H1 (cell line): Measurements from ENCODE around the gene CD7.

Source experiments
- ATF3 ChIP-seq: IDR thresholded peaks from 2 replicates; pipeline ENCODE4 v1.6.1; 2011; ENCODE audit warnings: low read depth, mild to moderate bottlenecking, low read length; ENCODE audit not compliant: insufficient read depth
- CTCF ChIP-seq, 3 experiments: IDR thresholded peaks; 1 replicate in 2 of 3; 2 replicates in 1 of 3; pipeline versions ENCODE4 v1.5.1 to v1.6.1; 2011; ENCODE audit warnings: low read length in 3 of 3, mild to moderate bottlenecking in 3 of 3, inconsistent platforms in 2 of 3, low read depth in 1 of 3, moderate library complexity in 1 of 3; ENCODE audit not compliant: insufficient read depth in 1 of 3; ENCODE audit errors: control extremely low read depth in 1 of 3
- MAFK ChIP-seq: IDR thresholded peaks from 2 replicates; pipeline ENCODE4 v1.6.1; 2012; ENCODE audit warnings: low read depth, mild to moderate bottlenecking, improper control_type of control experiment, low read length
- MAX ChIP-seq: IDR thresholded peaks from 2 replicates; pipeline ENCODE4 v1.6.1; 2012; ENCODE audit warnings: inconsistent platforms
- POLR2A ChIP-seq, 2 experiments: IDR thresholded peaks; 1 replicate in 1 of 2; 2 replicates in 1 of 2; pipeline ENCODE4 v1.6.1; 2011; ENCODE audit warnings: low read depth in 2 of 2, low read length in 2 of 2, mild to moderate bottlenecking in 2 of 2; ENCODE audit errors: control extremely low read depth in 1 of 2
- POLR2AphosphoS5 ChIP-seq: IDR thresholded peaks from 2 replicates; pipeline ENCODE4 v1.6.1; 2011; ENCODE audit warnings: low read depth, low read length
- RAD21 ChIP-seq, 2 experiments: IDR thresholded peaks in 1 of 2; conservative IDR thresholded peaks in 1 of 2; 2 replicates each; pipeline ENCODE4 v1.6.1; 2011; ENCODE audit warnings: low read depth in 2 of 2, low read length in 2 of 2, improper control_type of control experiment in 1 of 2, inconsistent platforms in 1 of 2, mild to moderate bottlenecking in 1 of 2, moderate library complexity in 1 of 2
- TEAD4 ChIP-seq: IDR thresholded peaks from 2 replicates; pipeline ENCODE4 v1.6.1; 2012; ENCODE audit warnings: low read depth, low read length, inconsistent platforms, mixed read lengths
- ZNF274 ChIP-seq: IDR thresholded peaks from 2 replicates; pipeline ENCODE4 v1.7.0; 2012; ENCODE audit warnings: low read length, borderline replicate concordance; ENCODE audit errors: extremely low read depth

- TF ChIP-seq POLR2A (IDR thresholded peaks at IDR 0.05; ENCODE audit: control extremely low read depth in 1 of 2, low read depth in 2 of 2, low read length in 2 of 2) (no peak), ZNF274 (no peak), CTCF (IDR thresholded peaks at IDR 0.05; ENCODE audit: control extremely low read depth in 1 of 3, insufficient read depth in 1 of 3, low read depth in 1 of 3, low read length in 3 of 3) (no peak), RAD21 (IDR thresholded peaks at IDR 0.05 in 1 of 2, conservative IDR thresholded peaks at IDR 0.05 in 1 of 2; ENCODE audit: low read depth in 2 of 2, low read length in 2 of 2) (no peak), MAX (no peak), MAFK (no peak), POLR2AphosphoS5 (no peak), TEAD4 (no peak), ATF3 (no peak)
Observed at GRCh38 chr17:82314012-82314726, 3.2 kb downstream of the CD7 start.
